Stimulated activated CD8-positive, alpha-beta memory T cell treated with anti-CD3 and anti-CD28 coated beads, Interleukin-2, amount 100 ng/mL, for 48 hours (primary cell): ENCODE measurements around the gene INPP5A.

Source experiments
- DNase-seq, 2 donors: peaks; one replicate each; pipeline ENCODE4 v3.0.0-alpha.2; 2020; ENCODE audit warnings: low read depth in 2 of 2

Gene INPP5A

DNA sequence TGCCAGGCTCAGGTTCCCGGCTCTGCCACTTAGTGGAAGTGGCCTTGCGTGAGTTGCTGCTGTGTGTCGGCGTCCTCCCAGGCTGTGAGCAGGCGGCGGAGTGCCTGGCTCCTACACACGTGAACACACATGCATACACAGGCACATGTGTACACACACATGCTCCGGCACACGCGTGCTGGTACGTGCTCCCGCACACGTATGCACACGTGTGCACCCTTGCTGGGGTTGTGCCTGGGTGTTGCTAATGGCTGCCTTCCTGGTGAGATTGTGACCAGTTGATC is 107.6 kb downstream of the INPP5A start:
- DNase-seq, result no peak

DNA sequence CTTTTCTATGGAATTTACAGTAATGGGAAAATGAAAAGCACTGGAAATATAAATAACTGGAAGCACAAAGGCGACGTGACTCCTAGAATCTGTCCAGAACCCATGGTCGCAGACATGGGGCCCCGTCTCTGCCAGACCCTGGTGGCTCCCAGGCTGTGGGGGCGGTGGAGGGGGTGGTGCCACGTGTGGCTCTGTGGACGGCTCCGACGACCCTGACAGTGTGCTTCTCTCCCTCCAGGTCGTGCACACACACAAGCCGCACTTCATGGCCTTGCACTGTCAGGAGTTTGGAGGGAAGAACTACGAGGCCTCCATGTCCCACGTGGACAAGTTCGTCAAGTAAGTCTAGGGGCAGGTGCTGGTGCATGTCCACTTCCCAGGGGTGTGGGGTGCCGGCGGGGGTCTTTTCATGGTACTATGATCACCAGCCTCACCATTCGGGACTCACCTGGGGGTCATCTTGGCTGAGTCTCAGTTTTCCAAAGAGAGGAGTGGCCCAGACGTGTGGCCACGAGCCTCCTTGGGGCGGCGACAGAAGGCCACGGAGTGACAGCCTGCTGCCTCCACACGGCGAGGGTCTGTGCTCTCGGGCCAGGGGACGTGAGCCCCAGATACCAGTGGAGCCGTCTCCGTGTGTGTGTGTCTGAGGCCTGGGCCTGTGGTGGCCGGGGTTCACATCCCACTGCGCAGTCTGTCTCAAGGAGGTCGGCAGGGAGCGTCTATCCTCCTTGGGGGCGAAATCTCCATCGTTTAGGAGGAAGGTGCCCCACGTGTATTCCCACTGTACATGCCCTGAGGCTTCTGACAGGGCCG is 108.2 kb downstream of the INPP5A start:
- no peak for DNase-seq

DNA sequence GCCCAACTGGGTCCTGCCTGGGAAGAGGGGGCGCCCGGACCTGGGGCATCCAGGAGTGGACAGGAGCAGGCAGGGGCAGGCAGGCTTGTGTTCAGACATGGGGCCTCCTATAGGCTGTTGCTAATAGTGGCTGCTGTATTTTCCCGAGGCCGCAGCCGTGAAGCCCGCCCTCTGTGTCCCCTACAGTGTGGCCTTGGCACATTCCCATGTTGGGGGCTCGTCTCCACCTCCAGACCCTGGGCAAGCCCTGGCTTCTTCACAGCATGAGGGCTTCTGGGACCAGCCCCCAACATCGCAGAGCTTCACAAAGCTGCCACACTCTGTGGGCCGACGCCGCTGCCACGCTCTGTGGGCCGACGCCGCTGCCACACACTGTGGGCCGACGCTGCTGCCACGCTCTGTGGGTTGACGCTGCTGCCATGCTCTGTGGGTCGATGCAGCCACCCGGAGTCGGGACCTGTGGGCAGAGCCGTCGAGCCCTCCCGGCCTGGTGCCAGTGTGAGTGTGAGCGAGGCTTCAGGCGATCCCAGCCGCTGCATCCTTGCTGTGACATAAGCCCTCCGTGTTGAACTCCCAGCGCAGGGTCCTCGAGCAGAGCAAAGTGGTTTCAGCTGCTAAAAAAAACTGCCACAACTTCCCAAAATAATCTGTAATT is 109.0 kb downstream of the INPP5A start:
- no peak for DNase-seq

DNA sequence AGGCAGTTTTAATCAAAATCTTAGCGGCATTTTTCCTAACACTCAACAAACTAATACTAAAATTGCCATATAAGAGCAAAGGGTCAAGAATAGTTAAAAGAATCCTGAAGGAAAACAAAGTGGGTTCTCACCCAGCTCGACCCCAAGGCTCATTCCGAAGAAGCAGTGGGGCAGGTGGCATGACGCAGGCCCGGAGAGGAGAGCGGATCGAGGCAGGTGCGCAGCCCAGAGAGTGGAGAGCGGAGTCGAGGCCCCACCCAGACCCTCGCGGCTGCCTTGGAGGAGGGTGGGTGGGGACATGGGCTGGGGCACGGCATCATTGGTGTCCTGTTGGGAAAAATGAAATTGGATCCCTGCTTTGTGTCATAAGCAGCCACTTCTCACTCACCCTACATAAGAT is 109.8 kb downstream of the INPP5A start:
- DNase-seq, result no peak

DNA sequence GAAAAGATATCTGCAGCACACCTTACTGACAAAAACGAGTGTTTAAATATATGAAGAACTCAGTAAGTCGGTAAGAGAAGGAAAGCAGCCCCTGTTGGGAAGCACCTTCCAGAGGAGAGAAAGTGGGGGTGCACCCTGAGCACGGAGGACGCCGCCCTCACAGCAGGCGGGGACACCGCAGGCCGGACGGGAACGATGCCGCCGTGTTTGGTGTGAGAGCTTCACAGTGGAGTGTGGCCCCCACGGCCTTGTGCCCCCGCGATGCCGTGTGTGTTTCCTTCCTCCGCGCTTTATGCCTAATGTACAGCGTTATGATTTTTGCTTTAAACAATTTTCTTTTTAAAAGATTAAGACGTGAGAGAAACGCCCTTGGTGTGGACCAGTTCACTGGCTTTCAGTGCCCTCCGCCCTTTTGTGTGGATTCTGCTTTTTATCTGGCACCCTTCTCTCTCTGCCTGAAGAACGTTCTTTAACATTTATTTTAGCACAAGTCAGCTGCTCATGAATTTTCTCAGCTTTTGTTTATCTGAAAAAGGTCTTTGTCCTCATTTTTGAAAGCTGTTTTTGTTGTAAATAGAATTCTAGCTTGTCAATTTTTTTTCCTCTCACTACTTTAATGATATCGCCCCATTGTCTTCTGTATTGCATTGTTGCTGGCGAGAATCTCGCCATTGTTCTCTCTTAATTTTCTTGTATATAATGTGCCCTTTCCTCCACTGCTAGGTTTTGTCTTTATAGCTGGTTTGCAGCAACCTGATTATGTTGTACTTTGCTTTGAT is 110.7 kb downstream of the INPP5A start:
- no peak for DNase-seq

DNA sequence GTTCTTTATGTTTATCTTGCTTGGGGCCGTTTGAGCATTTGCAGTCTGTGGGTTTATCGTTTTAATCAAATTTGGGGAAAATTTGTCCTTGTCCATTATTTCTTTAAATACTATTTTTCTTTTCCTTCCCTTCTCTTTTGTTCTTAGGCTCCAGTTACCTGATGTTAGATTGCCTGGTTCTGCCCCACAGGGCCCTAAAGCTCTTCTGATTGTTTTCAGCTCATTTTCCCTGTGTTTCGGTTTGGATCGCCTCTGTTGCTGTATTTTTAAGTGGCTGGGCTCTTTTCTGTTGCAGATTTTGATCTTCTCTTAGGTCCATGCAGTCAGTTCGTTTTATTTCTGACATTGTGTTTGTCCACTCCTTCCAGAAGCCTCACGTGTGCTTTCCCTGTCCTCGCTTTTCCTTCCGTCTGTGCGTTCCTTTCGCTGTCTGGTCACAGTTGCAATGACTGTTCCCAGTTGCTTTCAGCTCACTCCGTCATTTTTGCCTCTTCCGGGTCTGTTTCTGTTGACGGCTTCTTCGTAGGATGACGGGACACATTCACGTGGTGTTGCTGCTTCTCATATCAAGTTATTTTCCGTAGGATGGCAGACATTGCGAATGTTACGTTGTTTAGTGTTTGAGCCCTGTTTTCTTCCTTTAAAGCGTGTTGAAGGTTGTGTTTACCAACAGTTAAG is 111.4 kb downstream of the INPP5A start:
- DNase-seq, result no peak

DNA sequence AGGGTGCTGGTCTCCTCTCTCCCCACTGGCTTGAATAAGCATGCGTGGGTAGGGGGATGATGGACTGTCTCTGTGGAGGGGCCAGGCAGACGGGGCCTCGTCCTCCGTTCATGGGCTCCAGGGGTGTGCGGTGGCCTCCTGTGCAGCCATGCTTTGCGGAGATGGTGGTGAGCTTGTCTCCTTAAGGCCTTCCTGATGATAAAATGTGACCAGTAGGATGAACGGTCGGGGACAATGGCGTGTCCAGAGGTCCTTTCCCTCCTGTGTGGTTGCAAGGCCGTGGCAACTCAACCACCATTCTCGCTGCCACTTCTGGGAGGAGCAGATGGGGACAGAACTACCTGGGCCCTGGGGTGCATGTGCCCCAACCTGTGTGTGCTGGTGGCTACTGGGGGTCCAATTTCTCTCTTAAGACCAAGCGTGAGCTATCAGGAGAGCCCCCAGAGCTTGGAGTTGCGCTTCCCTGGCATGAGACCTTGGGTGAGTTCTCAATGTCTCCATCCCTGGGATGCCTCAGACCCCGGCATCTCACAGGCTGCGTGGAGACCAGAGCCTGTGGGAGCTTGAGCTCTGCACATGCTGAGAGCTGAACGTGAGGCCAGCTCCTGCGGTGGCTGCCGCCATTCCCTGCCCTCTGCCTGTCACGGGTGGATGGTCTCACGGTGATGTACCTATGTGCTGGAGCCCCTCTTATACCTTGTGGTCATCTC is 112.2 kb downstream of the INPP5A start:
- DNase-seq, result no peak

DNA sequence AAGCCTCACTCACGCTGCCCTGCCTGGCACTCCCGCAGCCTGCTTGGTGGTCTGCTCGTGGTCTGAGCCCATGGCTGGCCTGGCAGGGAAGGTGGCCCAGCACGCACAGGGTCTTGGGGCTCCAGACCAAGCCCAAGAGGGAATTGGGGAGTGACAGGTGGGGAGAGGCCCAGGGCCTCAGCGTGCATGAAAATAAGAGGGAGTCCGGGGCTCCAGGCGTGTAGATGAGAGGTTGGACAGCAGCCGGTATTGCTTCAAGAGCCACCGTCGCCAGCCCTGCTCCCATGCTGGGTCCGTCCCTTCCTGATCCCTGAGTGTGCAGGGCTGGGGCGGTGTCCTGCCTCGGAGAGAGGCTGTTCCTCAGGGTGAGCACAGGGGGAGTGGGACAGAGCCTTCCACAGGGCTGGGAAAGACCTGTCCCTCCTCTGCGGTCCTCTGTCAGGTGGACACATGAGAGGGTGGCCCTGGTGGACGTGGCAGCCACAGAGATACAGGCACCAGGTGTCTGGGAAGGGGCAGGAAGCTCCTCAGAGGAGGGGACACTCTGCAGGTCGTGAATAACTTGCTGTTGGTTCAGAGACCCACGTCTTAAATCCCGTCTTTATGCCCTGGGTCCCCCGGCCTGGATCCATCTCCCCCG is 113.1 kb downstream of the INPP5A start:
- no peak for DNase-seq

DNA sequence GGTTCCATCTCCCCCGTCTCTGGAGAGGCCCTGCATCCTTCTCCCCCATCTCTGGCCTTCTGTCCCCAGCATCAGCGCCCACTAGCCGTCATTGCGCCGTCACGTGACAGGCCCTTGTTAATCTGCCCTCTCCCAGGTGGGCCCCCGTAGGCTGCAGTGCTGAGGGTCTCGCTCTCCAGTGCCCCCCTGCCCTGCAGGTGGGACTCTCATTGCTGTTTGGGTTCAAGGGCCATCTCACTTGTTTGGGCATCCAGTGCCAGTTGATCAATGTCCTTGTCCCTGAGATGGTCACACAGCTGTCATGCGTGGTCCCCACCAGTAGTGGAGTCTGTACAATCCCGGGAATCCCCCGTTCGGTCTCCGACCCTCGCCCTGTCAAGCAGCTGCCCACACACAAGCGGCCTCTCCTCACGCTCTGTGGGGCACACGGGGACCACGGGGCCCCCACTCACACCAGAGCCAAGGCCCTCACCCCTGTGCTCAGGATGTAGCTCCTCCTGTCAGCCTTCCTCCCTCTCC is 114.0 kb downstream of the INPP5A start:
- no peak for DNase-seq

DNA sequence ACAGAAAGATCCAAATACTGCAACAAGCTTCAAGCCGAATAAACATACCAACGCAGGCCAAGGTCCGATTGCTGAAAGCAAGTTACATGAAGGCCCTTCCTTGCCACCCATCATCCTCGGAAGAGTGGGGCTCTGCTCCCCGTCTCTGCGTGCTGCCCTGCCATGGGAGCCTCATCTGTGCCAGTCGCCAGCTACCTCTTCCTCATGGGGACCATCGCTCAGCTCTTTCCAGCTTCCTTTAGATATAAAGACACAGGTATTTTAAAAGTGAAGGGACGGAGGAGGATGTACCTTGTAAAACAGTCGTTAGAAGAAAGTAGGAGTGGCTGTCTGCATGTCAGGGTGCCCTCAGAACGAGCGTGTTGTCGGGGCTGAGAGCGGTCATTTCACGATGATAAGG is 114.9 kb downstream of the INPP5A start:
- no peak for DNase-seq

DNA sequence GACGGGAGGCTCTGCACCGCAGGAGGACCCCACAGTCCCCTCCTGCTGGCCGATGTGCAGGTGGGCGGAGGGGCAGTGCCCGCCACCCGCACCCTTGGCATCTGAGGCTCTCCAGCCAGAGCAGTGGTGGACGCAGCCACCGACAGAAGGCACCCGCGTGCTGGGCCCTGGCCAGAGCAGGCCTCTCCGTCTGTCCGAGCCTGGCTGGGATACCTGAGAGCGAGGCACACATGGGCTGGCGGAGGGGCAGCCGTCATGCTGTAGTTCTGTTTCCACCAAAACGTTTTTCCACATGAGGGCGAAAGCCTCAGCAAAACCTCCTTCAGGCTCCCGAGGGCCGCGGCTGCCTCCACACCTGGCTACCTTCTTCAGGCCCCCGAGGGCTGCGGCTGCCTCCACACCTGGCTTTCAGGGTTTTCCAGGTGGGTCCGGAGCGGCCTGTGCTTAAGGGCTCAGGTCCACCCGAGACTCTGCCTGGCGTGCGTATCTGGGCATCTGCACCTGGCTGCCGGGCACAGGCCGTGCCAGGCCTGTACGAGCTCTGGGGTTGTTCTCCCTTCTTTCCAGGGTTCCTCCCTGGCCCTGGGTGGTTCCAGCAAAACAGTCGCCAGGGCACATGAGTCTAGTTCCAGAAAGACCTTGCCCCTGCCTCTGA is 115.5 kb downstream of the INPP5A start:
- DNase-seq, result no peak

DNA sequence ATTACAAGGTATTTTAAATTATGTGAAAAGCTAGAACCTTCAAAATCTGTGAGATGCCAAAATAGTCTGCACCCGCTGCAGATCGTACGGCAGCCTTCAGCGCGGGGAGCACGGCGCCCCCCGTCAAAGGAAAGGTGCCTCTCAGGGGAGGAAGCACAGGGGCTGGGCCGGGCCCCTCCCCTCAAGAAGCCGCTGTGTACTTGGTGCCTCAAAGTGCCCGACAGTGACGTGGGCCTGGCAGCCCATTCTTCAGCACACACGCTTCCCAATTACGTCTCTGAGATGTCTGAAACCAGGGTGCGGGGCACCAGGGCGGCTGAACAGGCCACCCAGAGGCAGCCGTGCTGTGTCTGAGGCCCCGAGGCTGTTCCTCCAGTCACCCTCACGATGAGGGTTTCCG is 116.1 kb downstream of the INPP5A start:
- no peak for DNase-seq

DNA sequence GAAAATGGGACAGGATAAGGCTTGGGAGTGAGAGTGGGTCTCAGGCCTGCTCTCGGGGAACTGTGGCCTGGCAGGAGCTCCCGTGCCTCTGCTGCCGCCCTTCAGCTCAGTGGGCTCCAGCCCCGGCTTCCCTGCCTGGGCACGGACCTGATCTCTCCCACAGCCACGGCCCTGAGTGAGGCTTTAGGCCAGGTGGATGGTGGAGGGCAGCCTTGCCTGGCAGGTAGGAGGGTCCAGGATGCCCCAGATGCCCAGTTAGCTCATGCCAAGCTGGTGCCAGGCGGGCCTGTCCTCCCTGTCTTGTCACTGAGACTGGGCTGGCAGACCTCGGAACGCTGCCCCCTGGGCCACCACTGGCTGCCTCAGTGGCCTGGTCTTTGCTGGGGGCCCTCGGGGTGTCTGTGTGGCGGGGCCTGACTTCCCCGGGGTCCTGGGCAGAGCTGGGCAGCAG is 116.6 kb downstream of the INPP5A start:
- no peak for DNase-seq

DNA sequence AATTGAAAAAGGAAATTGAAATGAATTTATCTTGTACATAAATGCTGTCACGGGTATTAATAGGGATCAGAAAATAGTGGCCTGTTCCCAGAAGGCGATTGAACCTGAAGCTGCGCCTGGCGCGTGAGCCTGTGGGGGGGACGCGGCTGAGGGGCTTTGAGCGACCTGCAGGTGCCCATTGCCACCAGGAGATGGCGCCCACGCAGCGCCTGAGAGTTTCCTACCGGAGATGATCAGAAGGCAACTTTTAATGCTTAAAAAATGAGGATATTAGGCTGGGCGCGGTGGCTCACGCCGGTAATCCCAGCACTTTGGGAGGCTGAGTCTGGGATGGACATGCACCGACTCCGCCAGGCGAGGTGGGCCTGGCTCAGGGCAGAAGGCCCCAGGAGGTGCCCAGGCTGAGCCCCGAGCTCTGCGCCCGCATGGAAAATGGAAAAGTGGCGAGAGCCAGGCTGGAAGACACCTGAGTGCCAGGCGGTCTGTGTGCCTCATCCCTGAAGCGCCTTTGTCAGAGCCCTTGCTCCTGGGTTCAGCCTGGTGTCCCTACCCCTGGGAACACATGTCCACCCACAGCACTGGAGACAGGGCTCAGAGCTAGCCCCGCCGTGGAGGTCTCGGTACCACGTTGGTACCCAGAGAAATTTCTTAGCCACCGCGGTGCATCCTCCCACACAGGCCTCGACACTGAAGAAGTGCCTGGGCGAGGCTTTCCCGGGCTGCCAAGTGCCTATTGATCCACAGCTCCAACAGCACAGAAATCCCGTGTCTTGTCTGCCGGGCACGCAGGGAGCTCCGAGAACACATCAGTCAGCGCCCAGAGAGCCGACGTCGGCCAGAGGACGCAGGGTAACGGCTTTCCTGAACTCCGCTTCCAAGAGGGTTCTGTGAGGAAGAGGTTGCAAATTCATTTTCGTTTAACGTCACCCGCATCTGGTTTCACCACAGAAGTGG is 117.4 kb downstream of the INPP5A start:
- peak; percentile 30 to 51 for DNase-seq

DNA sequence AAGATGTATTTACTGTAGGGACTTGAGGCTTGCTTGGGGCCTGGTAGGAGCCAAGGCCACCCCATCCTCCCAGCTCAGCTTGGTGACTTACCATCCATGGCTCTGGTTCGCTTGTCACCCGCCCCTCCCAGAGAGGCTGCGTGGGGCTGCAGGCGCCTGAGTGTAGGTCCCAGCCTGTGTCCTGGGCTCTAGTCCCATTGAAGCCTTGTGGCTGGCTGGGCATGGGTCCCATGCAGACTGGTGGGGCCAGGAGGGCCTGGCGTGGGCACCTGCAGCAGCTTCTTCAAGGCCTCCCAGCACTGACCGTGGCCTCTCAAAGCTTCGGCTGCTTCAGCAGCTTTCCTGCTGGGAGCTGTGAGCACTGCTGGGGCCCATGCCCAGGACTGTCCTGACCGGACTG is 118.1 kb downstream of the INPP5A start:
- DNase-seq, result no peak

DNA sequence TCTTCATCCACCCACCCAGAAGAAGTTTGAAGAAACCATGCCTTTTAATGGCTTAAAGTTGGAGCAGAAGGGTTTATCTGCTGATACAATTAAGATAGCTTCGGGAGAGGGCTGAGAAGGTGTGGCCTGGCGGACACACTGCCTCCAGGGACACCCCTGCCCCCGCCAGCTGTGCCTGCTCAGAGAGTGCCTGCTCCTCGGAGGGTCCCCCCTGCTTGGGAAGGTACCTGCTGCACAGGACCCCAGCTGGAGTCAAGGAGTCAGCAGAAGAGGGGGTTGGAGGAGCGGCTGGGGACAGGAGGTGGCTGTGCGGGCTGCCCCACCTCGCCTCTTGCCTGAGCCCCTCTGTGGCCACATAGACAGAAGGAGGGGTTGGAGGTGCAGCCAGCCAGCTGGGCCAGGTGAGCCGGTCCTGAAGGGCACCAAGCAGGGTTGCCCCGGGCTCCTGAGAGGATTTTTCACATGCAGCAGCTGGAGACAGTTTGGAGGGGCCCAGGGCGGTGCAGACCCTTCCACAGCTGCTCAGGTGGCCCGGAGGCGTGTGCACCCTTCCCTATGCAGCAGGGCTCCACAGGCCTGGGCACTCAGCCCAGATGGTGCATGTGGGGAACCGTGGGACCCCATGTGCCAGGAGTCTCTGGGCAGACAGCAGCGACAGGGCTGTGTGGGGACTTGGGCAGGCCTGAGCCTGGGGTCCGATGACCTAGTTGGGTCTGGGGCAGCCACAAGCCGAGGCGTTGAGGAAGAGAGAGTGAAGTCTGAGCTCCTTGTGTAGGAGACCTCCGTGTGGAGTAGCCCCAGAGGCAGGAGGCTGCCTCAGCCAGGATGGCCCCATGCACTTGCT is 118.9 kb downstream of the INPP5A start:
- DNase-seq, result no peak

DNA sequence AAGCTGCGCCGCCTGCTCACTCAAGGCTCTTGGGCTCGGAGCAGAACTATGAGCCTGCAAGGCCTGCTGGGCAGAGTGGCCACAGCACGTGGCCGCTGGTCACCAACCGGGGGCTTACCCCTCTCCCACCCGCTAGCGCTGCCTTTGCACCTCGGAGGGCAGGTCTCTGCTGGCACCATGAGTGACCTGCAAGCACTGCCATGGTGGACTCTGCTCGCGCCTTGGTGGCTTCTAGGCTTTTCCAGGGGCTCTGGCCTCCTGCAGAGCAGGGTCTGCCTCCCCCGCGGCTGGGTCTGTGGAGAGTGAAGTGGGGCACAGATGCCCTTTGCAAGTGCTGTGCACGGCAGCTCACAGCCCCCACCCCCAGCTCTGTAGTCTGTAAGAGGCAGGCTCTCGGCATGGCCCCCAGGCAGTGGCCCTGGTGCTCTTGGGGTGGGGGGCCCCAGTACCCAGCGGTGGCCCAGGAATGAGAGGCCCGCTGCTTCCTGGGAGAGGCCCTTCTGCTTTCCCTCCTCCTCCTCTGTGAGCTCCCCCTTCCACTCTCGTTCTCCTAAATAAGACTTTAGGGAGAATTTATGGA is 119.6 kb downstream of the INPP5A start:
- DNase-seq, result no peak

DNA sequence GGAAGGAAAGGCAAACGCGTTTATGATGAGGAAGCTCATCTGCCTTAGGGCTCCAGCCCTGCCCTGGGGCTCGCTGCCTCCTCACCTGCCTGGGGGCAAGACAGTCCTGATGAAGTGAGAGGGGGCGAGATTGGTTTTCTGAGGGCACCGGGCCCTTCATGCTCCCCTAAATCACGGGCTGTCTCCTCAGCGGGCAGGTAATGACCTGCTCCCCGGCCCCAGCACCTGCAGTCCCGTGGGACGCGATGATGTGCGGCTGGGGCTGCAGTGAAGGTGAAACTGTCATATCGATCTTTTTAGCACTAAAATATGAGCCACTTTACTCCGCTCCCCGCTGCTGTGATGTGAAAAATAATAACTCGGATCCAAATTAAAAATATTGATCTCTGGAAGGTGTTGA is 120.2 kb downstream of the INPP5A start:
- DNase-seq, result no peak
